SK-N-SH (cell line): ENCODE data around the gene SLC9A5. TPM values are rescaled to one million over a fixed set of nuclear protein-coding genes. Genes with fewer than 3 reads are reported as not detected.

Experiments used
- CTCF ChIA-PET: fragments of 300-600, 350-600 bp; formaldehyde crosslinking; extraction: SDS; loops from one replicate; lab custom pipeline; 2021; lab: Yijun Ruan, JAX
- POLR2A ChIA-PET: fragments of 350-600 bp; sonication (Branson Sonifier 250); formaldehyde crosslinking; extraction: SDS; loops from one replicate; lab custom pipeline; 2020; ENCODE audit warnings: antibody characterized with exemption, inconsistent platforms; lab: Yijun Ruan, JAX
- DNase-seq: peaks from one replicate; pipeline ENCODE4 v3.0.0; 2012
- H2AFZ ChIP-seq: fragments of 200-600 bp; sonication (generic); 2 replicates; pipeline ENCODE4 v1.8.1; 2016; ENCODE audit warnings: antibody characterized with exemption, mild to moderate bottlenecking, low read depth
- H3F3A ChIP-seq: fragments of 200-600 bp; sonication (generic); replicated peaks from 2 replicates; pipeline ENCODE3; 2016; ENCODE audit warnings: antibody characterized with exemption, mild to moderate bottlenecking; ENCODE audit not compliant: insufficient read depth
- H3K27ac ChIP-seq, 2 experiments: fragments of 200-500 bp in 1 of 2; fragments of 200-600 bp in 1 of 2; sonication (Bioruptor generic) in 1 of 2; sonication (generic), shearing (Covaris generic) in 1 of 2; 2 replicates each; pipeline versions ENCODE4 v1.5.1 to v1.6.1; 2014 to 2016; ENCODE audit warnings: low read depth in 2 of 2, inconsistent platforms in 1 of 2, low read length in 1 of 2, mild to moderate bottlenecking in 1 of 2, mixed read lengths in 1 of 2
- H3K27me3 ChIP-seq: fragments of 200-600 bp; sonication (generic), shearing (Covaris generic); 2 replicates; pipeline ENCODE4 v1.6.1; 2016; ENCODE audit warnings: mixed run types; ENCODE audit not compliant: insufficient read depth
- H3K36me3 ChIP-seq, 2 experiments: fragments of 200-500 bp in 1 of 2; fragments of 200-600 bp in 1 of 2; sonication (Bioruptor generic) in 1 of 2; sonication (generic) in 1 of 2; replicated peaks in 1 of 2; 2 replicates each; pipeline versions ENCODE3 to v1.5.1; 2014 to 2016; ENCODE audit warnings: low read length in 1 of 2, mild to moderate bottlenecking in 1 of 2; ENCODE audit not compliant: insufficient read depth in 2 of 2, control insufficient read depth in 1 of 2
- H3K4me1 ChIP-seq, 2 experiments: fragments of 200-500 bp in 1 of 2; fragments of 200-600 bp in 1 of 2; sonication (Bioruptor generic) in 1 of 2; sonication (generic), shearing (Covaris generic) in 1 of 2; 2 replicates each; pipeline versions ENCODE4 v1.5.1 to v1.6.1; 2014 to 2016; ENCODE audit warnings: low read depth in 1 of 2, low read length in 1 of 2, mixed run types in 1 of 2; ENCODE audit not compliant: insufficient read depth in 2 of 2, control insufficient read depth in 1 of 2
- H3K4me2 ChIP-seq: fragments of 200-600 bp; sonication (generic), shearing (Covaris generic); 2 replicates; pipeline ENCODE4 v1.6.1; 2017; ENCODE audit warnings: mixed run types
- H3K4me3 ChIP-seq, 2 experiments: fragments of 200-500 bp in 1 of 2; fragments of 200-600 bp in 1 of 2; sonication (Bioruptor generic) in 1 of 2; sonication (generic), shearing (Covaris generic) in 1 of 2; 2 replicates each; pipeline versions ENCODE4 v1.5.1 to v1.8.1; 2014 to 2016; ENCODE audit warnings: low read depth in 2 of 2, inconsistent platforms in 1 of 2, low read length in 1 of 2, mild to moderate bottlenecking in 1 of 2, mixed read lengths in 1 of 2, moderate library complexity in 1 of 2
- H3K79me2 ChIP-seq: fragments of 200-600 bp; sonication (generic); 2 replicates; pipeline ENCODE4 v1.8.1; 2017; ENCODE audit warnings: mild to moderate bottlenecking; ENCODE audit not compliant: insufficient read depth
- H3K9ac ChIP-seq: fragments of 200-600 bp; sonication (generic); 2 replicates; pipeline ENCODE4 v1.6.1; 2017; ENCODE audit warnings: mixed run types
- H3K9me2 ChIP-seq: fragments of 200-600 bp; sonication (generic); 2 replicates; pipeline ENCODE4 v1.6.1; 2017; ENCODE audit warnings: mixed run types
- H3K9me3 ChIP-seq: fragments of 200-600 bp; sonication (generic); 2 replicates; pipeline ENCODE4 v1.6.1; 2017; ENCODE audit warnings: mixed run types, mild to moderate bottlenecking, moderate library complexity
- H4K20me1 ChIP-seq: fragments of 200-600 bp; sonication (generic); 2 replicates; pipeline ENCODE4 v1.6.1; 2017; ENCODE audit warnings: mild to moderate bottlenecking, mixed run types; ENCODE audit not compliant: insufficient read depth
- CTCF ChIP-seq: fragments of 200-600 bp; sonication (generic); IDR thresholded peaks from 2 replicates; pipeline ENCODE4 v1.6.1; 2017; ENCODE audit warnings: antibody characterized with exemption, mild to moderate bottlenecking, moderate library complexity
- EP300 ChIP-seq, 2 experiments: IDR thresholded peaks; 2 replicates each; pipeline versions ENCODE4 v1.4.0 to v1.6.1; 2012; ENCODE audit warnings: borderline replicate concordance in 1 of 2, low read depth in 1 of 2, low read length in 1 of 2
- EZH2phosphoT487 ChIP-seq: fragments of 200-600 bp; sonication (generic); IDR thresholded peaks from 2 replicates; pipeline ENCODE4 v1.6.1; 2017; ENCODE audit warnings: low read depth, mixed run types, mild to moderate bottlenecking, antibody characterized with exemption, moderate library complexity, borderline replicate concordance
- FOXJ3 ChIP-seq: sonication (generic); formaldehyde crosslinking; IDR thresholded peaks from 2 replicates; pipeline ENCODE4 v1.5.1; 2020; ENCODE audit warnings: mild to moderate bottlenecking, missing genetic modification reagents
- FOXM1 ChIP-seq: IDR thresholded peaks from 2 replicates; pipeline ENCODE4 v1.4.0; 2012; ENCODE audit warnings: low read depth, mild to moderate bottlenecking
- GATA2 ChIP-seq: sonication (generic); formaldehyde crosslinking; IDR thresholded peaks from 2 replicates; pipeline ENCODE4 v1.5.0; 2020; ENCODE audit warnings: mild to moderate bottlenecking, missing genetic modification reagents
- IRF3 ChIP-seq: fragments of 150-350 bp; IDR thresholded peaks from 2 replicates; pipeline ENCODE4 v1.6.1; 2016; ENCODE audit warnings: mild to moderate bottlenecking, low read depth, low read length
- MEF2A ChIP-seq: IDR thresholded peaks from 2 replicates; pipeline ENCODE4 v1.4.0; 2012; ENCODE audit warnings: low read depth, borderline replicate concordance
- MXI1 ChIP-seq: IDR thresholded peaks from 2 replicates; pipeline ENCODE4 v1.6.1; 2012; ENCODE audit warnings: mild to moderate bottlenecking, low read depth, low read length, improper control_type of control experiment
- NRF1 ChIP-seq: IDR thresholded peaks from 2 replicates; pipeline ENCODE4 v1.6.1; 2012; ENCODE audit warnings: low read depth, mild to moderate bottlenecking, low read length
- PBX3 ChIP-seq: IDR thresholded peaks from 2 replicates; pipeline ENCODE4; 2012
- RCOR1 ChIP-seq: fragments of 150-350 bp; IDR thresholded peaks from 2 replicates; pipeline ENCODE4 v1.6.1; 2017; ENCODE audit warnings: antibody characterized with exemption, low read length
- REST ChIP-seq: IDR thresholded peaks from 2 replicates; pipeline ENCODE4 v1.6.1; 2012; ENCODE audit warnings: mild to moderate bottlenecking, low read depth, low read length, moderate library complexity
- RFX5 ChIP-seq: IDR thresholded peaks from 2 replicates; pipeline ENCODE4 v1.6.1; 2012; ENCODE audit warnings: mild to moderate bottlenecking, improper control_type of control experiment, low read length
- SMC3 ChIP-seq: IDR thresholded peaks from 2 replicates; pipeline ENCODE4 v1.6.1; 2012; ENCODE audit warnings: low read depth, low read length, improper control_type of control experiment
- TAF1 ChIP-seq: IDR thresholded peaks from 2 replicates; pipeline ENCODE4 v1.6.1; 2012; ENCODE audit warnings: low read depth, mild to moderate bottlenecking, low read length, moderate library complexity, borderline replicate concordance
- TEAD4 ChIP-seq: IDR thresholded peaks from 2 replicates; pipeline ENCODE4 v1.4.0; 2012; ENCODE audit warnings: mild to moderate bottlenecking, borderline replicate concordance; ENCODE audit not compliant: insufficient read depth
- USF2 ChIP-seq: fragments of 150-350 bp; IDR thresholded peaks from 2 replicates; pipeline ENCODE4 v1.6.1; 2017; ENCODE audit warnings: antibody characterized with exemption, low read length, low read depth, borderline replicate concordance
- YY1 ChIP-seq: IDR thresholded peaks from 2 replicates; pipeline ENCODE4 v1.4.0; 2012; ENCODE audit warnings: low read depth, mild to moderate bottlenecking
- ZBTB33 ChIP-seq: IDR thresholded peaks from 2 replicates; pipeline ENCODE4 v1.4.0; 2012; ENCODE audit warnings: low read depth, borderline replicate concordance
- WGBS: methylation state at CpG from one replicate; pipeline ENCODE4 v1.1.6; 2017; ENCODE audit warnings: low lambda C conversion rate; 5-methylcytosine and 5-hydroxymethylcytosine counted together
- polyA plus RNA-seq, 3 experiments: library from polyadenylated mRNA; depleted of rRNA; stranded (reverse); fragments of >200 nt; gene quantifications; 2 replicates each; pipeline ENCODE4 v1.2.3, GENCODE V29; 2012

Gene SLC9A5
- polyA plus RNA-seq, 1 of the 3 experiments (the other 2 are of a cell fraction): 4.1 TPM

DNA sequence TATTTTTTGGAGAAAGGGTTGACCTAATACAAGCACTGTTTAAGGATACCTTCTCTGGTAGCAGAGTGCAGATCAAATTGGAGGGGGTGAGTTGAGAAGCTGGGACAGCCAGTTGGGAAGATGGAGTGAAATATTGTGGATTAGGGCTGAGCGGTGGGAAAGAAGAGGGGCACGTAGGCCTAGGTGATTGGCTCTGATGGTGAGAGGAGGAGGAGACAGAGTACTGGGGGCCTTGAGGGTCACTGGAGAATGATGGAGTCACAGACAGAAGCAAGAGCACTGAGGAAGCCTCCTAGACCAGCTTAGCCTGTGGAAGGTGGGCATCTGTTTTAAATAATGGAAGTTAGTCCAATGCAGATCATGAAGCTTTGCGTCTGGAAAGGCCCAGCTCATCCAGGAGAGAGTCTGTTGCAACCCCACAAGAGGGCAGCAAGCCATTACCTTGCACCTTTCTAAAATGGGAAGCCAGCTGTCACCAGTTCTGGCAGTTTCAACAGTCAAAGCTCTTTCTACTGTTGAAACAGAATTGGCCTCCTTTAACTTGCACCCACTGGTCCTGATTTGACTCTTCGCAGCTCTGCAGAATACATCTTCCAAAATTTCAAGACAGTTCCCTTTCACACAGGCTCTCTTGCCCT lies 11.8 kb downstream of the SLC9A5 start (continued):
- TF ChIP-seq REST (no peak), MXI1 (no peak), FOXJ3 (no peak), GATA2 (CRISPR knock-in tag) (no peak), SMC3 (peak; percentile 79), EZH2phosphoT487 (no peak), IRF3 (no peak), EP300 (IDR thresholded peaks at IDR 0.05; ENCODE audit: borderline replicate concordance in 1 of 2, low read depth in 1 of 2, low read length in 1 of 2) (no peak), NRF1 (0 out of 2 replicates have a peak, but pooled peaks have one; percentile 5), RCOR1 (peak; percentile 21; the same call in 1 of the 2 replicates)

- ChIA-PET POLR2A (no interaction called here), CTCF (interaction anchor here (1.4 to 2.2 kb wide), 2 partner anchors 16 to 22 kb away, joined by 7 to 12 read pairs; partner anchors contain the start of gene PLEKHG4)
- DNase-seq: no peak
- no peak for TF ChIP-seq TAF1
- no peak for TF ChIP-seq FOXJ3
- TF ChIP-seq MXI1: no peak
- TF ChIP-seq CTCF: no peak
- TF ChIP-seq ZBTB33: no peak
- no peak for TF ChIP-seq PBX3
- TF ChIP-seq TEAD4: no peak
- TF ChIP-seq YY1: no peak
- TF ChIP-seq FOXM1: no peak
- no peak for TF ChIP-seq USF2
- no peak for TF ChIP-seq MEF2A
- TF ChIP-seq RFX5: no peak
Measured at GRCh38 chr16:67263201-67263600, 14.4 kb downstream of the SLC9A5 start.

More at GRCh38 chr16:67263201-67263600, 14.4 kb downstream of the SLC9A5 start:
- peaks cover 0 to 8% of the 10 kb centered on the region in 2 experiments; a peak in 1 of 4 replicates for H3K4me1 ChIP-seq
- no peak overlapping the region for H3K4me3 ChIP-seq
- H2AFZ ChIP-seq: no peak overlapping the region
- no peaks in the 10 kb centered on the region for H3K36me3 ChIP-seq
- 80% methylated on average over 3 of the region's 3 CpGs for WGBS
- H4K20me1 ChIP-seq: no peaks in the 10 kb centered on the region
- no peak overlapping the region for H3K9ac ChIP-seq
- no peaks in the 10 kb centered on the region for H3K9me3 ChIP-seq
- H3K27me3 ChIP-seq: no peaks in the 10 kb centered on the region
- no peaks in the 10 kb centered on the region for H3K79me2 ChIP-seq
- H3K4me2 ChIP-seq: no peak overlapping the region
- peaks cover 10% of the 10 kb centered on the region for H3F3A ChIP-seq
- no peak overlapping the region for H3K27ac ChIP-seq
- no peaks in the 10 kb centered on the region for H3K9me2 ChIP-seq
